ENCODE results near the gene DCDC2B. TPM values are rescaled to one million over a fixed set of nuclear protein-coding genes. Genes with fewer than 3 reads are reported as not detected.

DCDC2B gene
- total and polyA plus RNA-seq, 10 of the 15 experiments (the other 5 are each of a cell fraction or from before 2014, with no cell fraction given): 0.12 to 0.21 (median 0.15) TPM; not detected in 7

- RAD21 ChIA-PET (ENCODE audit: unreplicated experiment): no interaction called here
- in situ Hi-C loops (cut with MboI): no loop called here
- H3K27me3 ChIP-seq (replicated peaks in 1 of 2; ENCODE audit: control insufficient read depth in 2 of 2, insufficient read depth in 2 of 2, low read length in 1 of 2): no peaks in the 10 kb centered on the region
- no TSS peak for BruUV-seq (replicated peaks)
- FAIRE-seq (no peak), ATAC-seq (no peak), DNase-seq (ENCODE audit: low read depth, low spot score) (no peak)
- no peak overlapping the region for H2AFZ ChIP-seq (ENCODE audit: control insufficient read depth, low read depth, low read length)
- CTCF ChIA-PET: interaction anchor here (0.9 to 3.5 kb wide), 3 partner anchors 14 to 179 kb away, joined by 3 to 14 read pairs (median 7); partner anchors contain the start of gene FAM167B
- H3K4me3 ChIP-seq: no peak overlapping the region
- SMC1A ChIA-PET (ENCODE audit: uncharacterized antibody, unreplicated experiment): interaction anchor here (0.6 to 2.2 kb wide), 3 partner anchors 13 to 88 kb away, joined by 3 to 7 read pairs (median 5); no protein-coding TSS in a partner anchor
- no peak for TF ChIP-seq RCOR1 (conservative IDR thresholded peaks at IDR 0.05; ENCODE audit: low read depth, low read length)
- TF ChIP-seq SUZ12 (IDR thresholded peaks at IDR 0.05; ENCODE audit: unreplicated experiment): no peak
- no peak for TF ChIP-seq NBN (IDR thresholded peaks at IDR 0.05)
- no peak for TF ChIP-seq RUNX3 (IDR thresholded peaks at IDR 0.05; ENCODE audit: low read length)
- no peak for TF ChIP-seq EGR1 (IDR thresholded peaks at IDR 0.05; ENCODE audit: borderline replicate concordance in 1 of 2, low read depth in 2 of 2, low read length in 2 of 2)
- no peak for TF ChIP-seq ZBTB11 (CRISPR knock-in tag; IDR thresholded peaks at IDR 0.05)
- no peak for TF ChIP-seq NR2C2 (IDR thresholded peaks at IDR 0.05; ENCODE audit: borderline replicate concordance, control insufficient read depth, insufficient read length, low read depth)
- TF ChIP-seq ZZZ3 (IDR thresholded peaks at IDR 0.05; ENCODE audit: control insufficient read depth, insufficient read length, low read depth): no peak
- no peak for TF ChIP-seq IRF3 (IDR thresholded peaks at IDR 0.05)
- TF ChIP-seq SPI1 (IDR thresholded peaks at IDR 0.05; ENCODE audit: borderline replicate concordance, insufficient read depth, low read depth, low read length): no peak
- no peak for TF ChIP-seq TARDBP (IDR thresholded peaks at IDR 0.05; ENCODE audit: borderline replicate concordance)
- no peak for TF ChIP-seq NRF1 (conservative IDR thresholded peaks at IDR 0.05; ENCODE audit: low read depth, low read length)
- no peak for TF ChIP-seq MTA3 (IDR thresholded peaks at IDR 0.05; ENCODE audit: borderline replicate concordance, low read length)
- TF ChIP-seq PAX5 (IDR thresholded peaks at IDR 0.05; ENCODE audit: borderline replicate concordance, low read depth, low read length): no peak
- no peak for TF ChIP-seq PML (IDR thresholded peaks at IDR 0.05; ENCODE audit: low read length)
- no peak for TF ChIP-seq USF2 (IDR thresholded peaks at IDR 0.05; ENCODE audit: borderline replicate concordance, low read depth, low read length)
- TF ChIP-seq MTA2 (IDR thresholded peaks at IDR 0.05; ENCODE audit: low read depth): no peak
- no peak for TF ChIP-seq ZNF274 (IDR thresholded peaks at IDR 0.05; ENCODE audit: insufficient read depth, insufficient read length)
- no peak overlapping the region for H3K27ac ChIP-seq (ENCODE audit: control insufficient read depth, insufficient read depth)
- peaks cover 4% of the 10 kb centered on the region for H3K4me1 ChIP-seq (ENCODE audit: control insufficient read depth, insufficient read depth, low read length)
- POLR2A ChIA-PET: interaction anchor here (0.6 kb wide), 1 partner anchor 340 kb away, joined by 3 read pairs; no protein-coding TSS in a partner anchor
- intact Hi-C loops (cut with micrococcal nuclease; ENCODE audit: unreplicated experiment): no loop called here
- H3K79me2 ChIP-seq (ENCODE audit: control insufficient read depth, insufficient read depth, low read length): peaks cover 6% of the 10 kb centered on the region
- no peak overlapping the region for H3K4me2 ChIP-seq (ENCODE audit: control insufficient read depth, insufficient read depth)
- WGBS (ENCODE audit: insufficient coverage, insufficient replicate concordance, low lambda C conversion rate, missing lambda C conversion rate): 89% methylated on average over 3 of the region's 3 CpGs
- no peak overlapping the region for H3K9ac ChIP-seq (ENCODE audit: control insufficient read depth, insufficient read depth, low read length)
- H3K9me3 ChIP-seq (replicated peaks; ENCODE audit: control insufficient read depth, insufficient read depth, low read length): no peaks in the 10 kb centered on the region
- peaks cover 21 to 25% of the 10 kb centered on the region in 2 experiments for H3K36me3 ChIP-seq (ENCODE audit: control insufficient read depth in 2 of 2, insufficient read depth in 2 of 2, low read length in 1 of 2)
- no peaks in the 10 kb centered on the region for H4K20me1 ChIP-seq (ENCODE audit: control insufficient read depth, insufficient read depth)
These were observed 19.9 kb downstream of the DCDC2B start for GRCh38 chr1:32228771-32229170.

Data from GM12878 (cell line).